Stimulated activated CD8-positive, alpha-beta memory T cell treated with anti-CD3 and anti-CD28 coated beads, Interleukin-4, amount 100 ng/mL, for 24 hours (primary cell): ENCODE measurements around the gene SDSL.

Experiments used
- DNase-seq: peaks from one replicate; pipeline ENCODE4 v3.0.0-alpha.2; 2020; ENCODE audit warnings: low read depth

SDSL gene

DNA sequence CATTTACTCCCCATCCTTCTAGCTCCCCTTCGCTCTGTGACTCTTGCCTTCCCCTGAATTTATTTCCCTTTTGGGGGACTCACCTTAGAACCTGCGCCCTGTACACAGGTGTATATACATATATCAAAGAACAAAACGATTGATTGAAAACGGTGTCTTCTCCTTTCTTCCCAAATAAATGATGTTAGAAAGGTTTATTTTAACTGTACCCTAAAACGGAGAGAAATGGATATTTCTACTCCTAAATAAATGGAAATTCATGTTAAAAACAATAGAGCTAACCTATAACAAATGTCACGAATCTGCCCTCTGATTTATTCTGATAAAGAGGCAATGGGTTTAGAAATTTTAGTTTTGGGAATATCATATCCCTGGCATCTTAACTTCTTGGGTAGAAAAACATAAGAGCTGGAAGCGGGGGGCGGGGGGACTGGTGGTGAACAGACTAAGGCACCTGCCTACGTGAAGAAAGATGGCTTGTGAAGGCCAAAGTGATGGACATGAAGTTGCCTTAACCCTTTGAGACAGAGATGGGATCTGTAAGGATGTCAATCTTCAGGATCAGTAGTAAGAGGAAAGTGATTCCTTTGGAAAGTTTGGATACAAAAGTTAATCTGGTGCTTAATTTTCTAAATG is 58.3 kb downstream of the SDSL start:
- no peak for DNase-seq

DNA sequence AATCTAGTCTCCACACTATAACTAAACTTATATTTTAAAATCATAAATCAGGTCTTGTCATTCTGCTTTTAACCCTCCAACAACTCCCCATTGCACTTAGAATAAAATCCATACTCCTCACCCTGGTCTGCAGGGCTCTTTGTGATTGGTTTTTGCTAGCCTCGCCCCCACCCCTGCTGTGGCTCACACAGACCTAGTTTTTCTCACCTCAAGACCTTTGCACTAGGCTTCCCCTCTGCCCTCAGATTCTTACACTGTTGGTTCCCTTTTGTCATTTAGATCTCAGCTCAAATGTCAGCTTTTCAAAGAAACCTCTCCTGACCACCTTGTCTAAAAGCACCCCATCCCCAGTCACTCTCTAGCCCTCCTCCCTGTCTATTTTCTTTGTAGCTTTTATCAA is 60.2 kb downstream of the SDSL start:
- DNase-seq: no peak

DNA sequence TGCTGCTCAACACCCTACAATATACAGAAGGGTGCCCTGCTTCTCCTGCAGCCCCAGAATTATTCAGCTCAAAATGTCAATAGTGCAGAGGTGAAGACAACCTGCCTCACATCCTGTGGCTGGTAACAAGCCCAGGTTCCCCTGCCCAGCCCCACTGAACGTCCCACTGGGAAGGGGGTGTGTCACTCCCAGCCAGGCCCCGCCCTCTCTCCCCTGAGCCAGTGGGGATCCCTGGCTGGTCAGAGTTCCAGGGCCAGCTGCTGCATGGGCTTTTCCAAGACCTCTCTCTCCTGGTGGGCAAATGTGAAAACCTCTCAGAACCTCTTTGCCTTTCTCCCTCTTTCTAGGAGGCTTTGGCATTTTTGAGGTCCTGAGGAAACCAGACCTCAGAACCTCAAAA is 63.1 kb downstream of the SDSL start:
- no peak for DNase-seq

DNA sequence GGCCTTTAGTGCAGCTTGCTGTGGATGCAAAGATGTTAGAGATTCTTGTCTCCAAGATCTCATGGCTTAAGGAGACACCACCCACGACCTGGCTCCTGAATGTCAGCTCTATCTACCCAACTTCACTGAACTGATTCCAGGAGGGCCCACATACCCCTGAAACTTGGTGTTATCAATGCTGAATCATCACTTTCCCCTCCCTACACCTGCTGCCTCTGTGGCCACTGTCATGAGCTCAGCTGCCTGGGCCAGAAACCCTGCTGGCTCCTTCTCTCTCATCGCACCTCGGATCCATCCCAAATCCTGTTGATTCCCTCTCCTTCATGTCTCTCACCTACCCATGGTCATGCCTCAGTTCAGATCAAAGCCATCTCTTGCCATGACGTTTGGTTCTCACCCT is 64.5 kb downstream of the SDSL start:
- no peak for DNase-seq
